Lower leg skin (tissue), 4 donors: ENCODE results near the gene PTPRN2. TPM values are rescaled to one million over a fixed set of nuclear protein-coding genes. Genes with fewer than 3 reads are reported as not detected.

Experiments used
- DNase-seq, 2 donors: peaks; one replicate each; pipeline ENCODE4 v3.0.0-alpha.2; 2019; ENCODE audit warnings: low spot score in 2 of 2
- H3K4me3 ChIP-seq: fragments of 200-600 bp; sonication (generic); 2 replicates; pipeline ENCODE4 v1.5.1; 2017; ENCODE audit warnings: mild to moderate bottlenecking, low read depth; ENCODE audit not compliant: poor library complexity, severe bottlenecking
- POLR2A ChIP-seq, 2 donors: fragments of 450-650 bp; IDR thresholded peaks; one replicate each; pipeline ENCODE4 v1.6.1; 2016 to 2017; ENCODE audit warnings: antibody characterized with exemption in 2 of 2, mild to moderate bottlenecking in 1 of 2, moderate library complexity in 1 of 2
- WGBS, 2 donors: methylation state at CpG; one replicate each; pipeline ENCODE4 v1.1.5; 2018; 5-methylcytosine and 5-hydroxymethylcytosine counted together
- intact Hi-C: fragments of 100-400 bp; cut with DNase I; formaldehyde crosslinking; loops from one replicate; pipeline ENCODE4 v1.15.0; 2023; ENCODE audit warnings: low total_unique reads
- total RNA-seq, 4 donors: library from RNA; depleted of rRNA; stranded (reverse); fragments of >200 nt; gene quantifications; one replicate each; pipeline ENCODE4 v1.1.0, GENCODE V29; 2016
- TF ChIP-seq, protein P1 (sequence below), 3 donors: fragments of 450-650 bp; IDR thresholded peaks; one replicate each; pipeline ENCODE4 v1.5.1; 2016; ENCODE audit warnings: antibody characterized with exemption in 3 of 3, mild to moderate bottlenecking in 3 of 3, moderate library complexity in 2 of 3

Gene PTPRN2
- total RNA-seq, 4 donors from 2014 or later = 0.11 to 1.6 (median 0.92) TPM

DNA sequence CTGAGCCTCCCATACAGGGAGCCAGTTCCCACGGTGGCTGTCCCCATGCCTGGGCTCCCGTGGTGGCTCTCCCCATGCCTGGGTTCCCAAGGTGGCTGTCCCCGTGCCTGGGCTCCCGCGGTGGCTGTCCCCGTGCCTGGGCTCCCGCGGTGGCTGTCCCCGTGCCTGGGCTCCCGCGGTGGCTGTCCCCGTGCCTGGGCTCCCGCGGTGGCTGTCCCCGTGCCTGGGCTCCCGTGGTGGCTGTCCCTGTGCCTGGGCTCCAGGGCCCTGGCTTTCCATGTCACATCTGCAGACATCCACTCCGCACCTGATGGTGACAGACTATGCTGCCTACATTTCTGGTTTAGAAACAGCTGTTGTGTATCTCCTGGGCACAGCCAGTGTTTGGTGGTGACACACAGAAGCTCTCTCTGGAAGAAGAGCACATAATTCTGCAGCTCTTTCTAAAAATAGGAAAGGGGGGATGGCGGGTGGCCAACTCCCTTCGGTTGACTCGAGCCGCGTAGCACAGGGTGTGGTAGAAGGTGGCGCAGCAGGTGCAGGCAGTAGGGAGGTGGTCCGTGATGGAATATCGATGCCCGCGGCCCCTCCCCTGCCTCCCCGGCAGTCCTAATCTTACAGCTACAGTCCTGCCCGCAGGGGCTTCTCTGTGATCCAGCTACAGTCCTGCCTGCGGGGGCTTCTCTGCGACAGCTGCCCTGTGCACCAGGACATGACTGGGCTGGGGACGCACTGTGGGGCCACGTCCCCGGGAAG, 999.6 kb downstream of the PTPRN2 start:
- H3K4me3 ChIP-seq = no peak overlapping the region
- WGBS, 2 donors = 72 to 73% methylated on average over 25 to 34 of the region's 34 CpGs
- intact Hi-C loops = no loop called here
- no peak for DNase-seq
- TF ChIP-seq, protein P1, sequence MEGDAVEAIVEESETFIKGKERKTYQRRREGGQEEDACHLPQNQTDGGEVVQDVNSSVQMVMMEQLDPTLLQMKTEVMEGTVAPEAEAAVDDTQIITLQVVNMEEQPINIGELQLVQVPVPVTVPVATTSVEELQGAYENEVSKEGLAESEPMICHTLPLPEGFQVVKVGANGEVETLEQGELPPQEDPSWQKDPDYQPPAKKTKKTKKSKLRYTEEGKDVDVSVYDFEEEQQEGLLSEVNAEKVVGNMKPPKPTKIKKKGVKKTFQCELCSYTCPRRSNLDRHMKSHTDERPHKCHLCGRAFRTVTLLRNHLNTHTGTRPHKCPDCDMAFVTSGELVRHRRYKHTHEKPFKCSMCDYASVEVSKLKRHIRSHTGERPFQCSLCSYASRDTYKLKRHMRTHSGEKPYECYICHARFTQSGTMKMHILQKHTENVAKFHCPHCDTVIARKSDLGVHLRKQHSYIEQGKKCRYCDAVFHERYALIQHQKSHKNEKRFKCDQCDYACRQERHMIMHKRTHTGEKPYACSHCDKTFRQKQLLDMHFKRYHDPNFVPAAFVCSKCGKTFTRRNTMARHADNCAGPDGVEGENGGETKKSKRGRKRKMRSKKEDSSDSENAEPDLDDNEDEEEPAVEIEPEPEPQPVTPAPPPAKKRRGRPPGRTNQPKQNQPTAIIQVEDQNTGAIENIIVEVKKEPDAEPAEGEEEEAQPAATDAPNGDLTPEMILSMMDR (IDR thresholded peaks at IDR 0.05) = no peak
- no peak for TF ChIP-seq POLR2A (IDR thresholded peaks at IDR 0.05)

DNA sequence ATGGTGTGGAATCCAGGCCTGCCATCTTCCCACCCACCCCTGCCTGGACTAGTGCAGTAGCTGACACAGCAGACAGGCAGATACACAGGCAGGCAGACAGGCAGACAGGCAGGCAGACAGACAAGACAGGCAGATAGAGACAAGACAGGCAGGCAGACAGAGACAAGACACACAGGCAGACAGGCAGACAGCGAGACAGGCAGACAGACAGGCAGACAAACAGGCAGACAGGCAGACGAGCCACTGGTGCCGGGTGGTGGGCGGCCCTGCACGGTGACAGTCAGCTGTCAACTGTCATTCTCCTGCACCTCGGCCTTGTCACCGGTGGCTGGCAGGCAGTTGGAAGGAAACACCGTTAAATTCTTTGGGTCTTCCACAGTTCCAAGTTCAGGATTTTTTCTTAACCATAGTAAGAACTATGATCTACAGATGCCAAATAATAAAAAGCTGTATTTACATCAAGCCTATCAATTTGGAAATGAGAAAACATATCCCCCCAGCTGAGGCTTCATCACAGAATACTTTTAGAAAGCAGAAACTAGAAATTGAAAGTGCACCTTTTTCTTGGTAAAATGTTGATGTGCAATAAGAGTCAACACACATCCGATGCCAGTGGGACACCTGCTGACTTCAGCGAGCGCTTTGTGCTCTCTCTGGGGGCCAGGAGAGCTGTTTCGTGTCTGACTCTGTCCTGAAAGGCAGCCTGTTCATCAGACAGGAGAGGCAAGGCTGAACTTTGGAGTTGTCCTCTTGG, 1000.4 kb downstream of the PTPRN2 start:
- DNase-seq = no peak
- intact Hi-C loops = no loop called here
- no peak for TF ChIP-seq POLR2A (IDR thresholded peaks at IDR 0.05)
- TF ChIP-seq, protein P1 (IDR thresholded peaks at IDR 0.05) = no peak
- no peak overlapping the region for H3K4me3 ChIP-seq
- 82 to 87% methylated on average over 12 of the region's 12 CpGs for WGBS, 2 donors

DNA sequence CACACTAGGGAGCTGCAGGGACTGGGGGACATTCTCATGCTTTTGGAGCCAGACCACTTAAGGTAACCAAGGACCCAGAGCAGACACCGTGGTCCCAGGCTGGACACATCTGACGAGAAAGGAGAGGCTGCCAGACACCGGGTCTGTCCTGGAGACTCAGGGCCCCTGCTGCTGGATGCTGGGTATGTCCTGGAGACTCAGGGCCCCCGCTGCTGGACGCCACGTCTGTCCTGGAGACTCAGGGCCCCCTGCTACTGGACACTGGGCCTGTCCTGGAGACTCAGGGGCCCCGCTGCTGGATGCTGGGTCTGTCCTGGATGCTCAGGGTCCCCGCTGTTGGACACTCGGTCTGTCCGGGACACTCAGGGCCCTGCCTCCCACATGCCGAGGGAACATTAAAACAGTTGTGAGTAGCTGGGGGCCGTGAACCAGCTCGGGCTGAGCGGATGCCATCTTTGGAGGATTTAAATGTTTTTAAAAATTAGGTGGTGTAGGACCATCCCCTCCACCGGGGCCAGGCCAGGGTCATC, 1001.1 kb downstream of the PTPRN2 start:
- DNase-seq = no peak
- 93 to 94% methylated on average over 15 of the region's 15 CpGs for WGBS, 2 donors
- TF ChIP-seq POLR2A (IDR thresholded peaks at IDR 0.05) = no peak
- TF ChIP-seq, protein P1 (IDR thresholded peaks at IDR 0.05) = no peak
- H3K4me3 ChIP-seq = no peak overlapping the region
- intact Hi-C loops = no loop called here

DNA sequence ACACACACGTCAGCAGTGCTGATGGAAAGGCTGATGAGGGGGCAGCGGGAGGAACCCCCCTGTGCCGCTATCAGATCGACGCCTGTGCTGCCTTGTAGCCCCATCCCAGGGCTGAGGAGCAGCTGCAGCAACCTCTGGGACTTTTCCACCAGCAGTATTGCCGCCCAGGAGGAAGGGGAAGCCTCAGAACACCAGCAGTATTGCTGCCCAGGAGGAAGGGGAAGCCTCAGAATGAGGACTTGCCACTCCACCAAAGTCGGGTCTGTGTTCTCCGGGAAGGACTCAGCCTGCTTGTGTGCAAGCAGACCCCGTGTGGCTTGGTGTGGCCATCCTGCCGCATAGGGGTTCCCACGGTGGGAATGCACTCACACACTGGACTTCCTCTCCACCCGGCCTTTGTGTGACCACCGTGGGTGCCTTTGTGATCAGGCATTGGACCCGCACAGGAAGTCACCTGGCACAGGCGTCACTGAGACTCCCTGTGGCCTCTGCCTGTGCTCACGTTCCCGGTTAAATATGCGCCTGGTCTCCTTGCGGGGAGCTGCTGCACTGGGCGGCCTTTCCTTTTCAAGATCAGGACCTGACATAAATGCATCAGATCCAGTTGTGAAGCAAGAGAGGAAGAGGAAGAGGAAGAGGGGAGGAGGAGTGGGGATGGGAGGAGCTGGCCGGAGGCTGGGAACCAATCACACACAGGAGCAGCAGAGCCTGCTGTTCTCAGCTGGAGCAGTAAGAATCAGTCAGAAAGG, 1002.3 kb downstream of the PTPRN2 start:
- DNase-seq = no peak
- intact Hi-C loops = no loop called here
- no peak for TF ChIP-seq POLR2A (IDR thresholded peaks at IDR 0.05)
- TF ChIP-seq, protein P1 (IDR thresholded peaks at IDR 0.05) = no peak
- WGBS, 2 donors = 64 to 65% methylated on average over 16 to 18 of the region's 21 CpGs
- no peak overlapping the region for H3K4me3 ChIP-seq

DNA sequence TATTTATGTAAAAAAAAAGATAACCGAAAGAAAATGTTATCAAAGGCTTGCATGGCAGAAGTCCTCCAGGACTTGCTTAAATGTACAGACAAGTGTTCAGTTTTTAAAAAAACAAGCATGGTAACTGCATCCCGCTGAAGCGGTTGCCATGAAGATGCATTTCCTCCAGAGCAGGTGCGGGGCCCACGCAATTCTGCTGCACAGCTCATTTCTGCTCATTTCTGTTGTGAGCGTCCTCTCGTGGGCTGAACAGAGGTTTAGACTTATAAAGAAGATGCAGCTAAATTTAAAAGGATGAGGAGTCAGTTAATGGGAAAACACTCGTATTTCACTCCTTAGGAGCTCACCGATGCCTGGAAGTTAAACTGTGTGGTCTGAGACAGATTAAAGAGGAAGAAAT, 1003.2 kb downstream of the PTPRN2 start:
- no peak overlapping the region for H3K4me3 ChIP-seq
- no peak for TF ChIP-seq POLR2A (IDR thresholded peaks at IDR 0.05)
- TF ChIP-seq, protein P1 (IDR thresholded peaks at IDR 0.05) = no peak
- intact Hi-C loops = no loop called here
- 85 to 90% methylated on average over 9 of the region's 9 CpGs for WGBS, 2 donors
- no peak for DNase-seq
